MM.1S (cell line): ENCODE measurements around the gene CYP46A1.

Experiments
- EZH2 ChIP-seq: fragments of 300-600 bp; sonication (generic); optimal IDR thresholded peaks from 2 replicates; pipeline ENCODE3; 2017; ENCODE audit warnings: low read depth, mild to moderate bottlenecking, antibody characterized with exemption, low read length, mixed read lengths
- EZH2phosphoT487 ChIP-seq: fragments of 300-600 bp; sonication (generic); IDR thresholded peaks from 2 replicates; pipeline ENCODE4 v1.6.1; 2018; ENCODE audit warnings: antibody characterized with exemption, low read length
- TF ChIP-seq, protein P1 (sequence below): fragments of 300-600 bp; sonication (generic); IDR thresholded peaks from 2 replicates; pipeline ENCODE4 v1.5.1; 2016; ENCODE audit warnings: antibody characterized with exemption, low read length, mixed read lengths

DNA sequence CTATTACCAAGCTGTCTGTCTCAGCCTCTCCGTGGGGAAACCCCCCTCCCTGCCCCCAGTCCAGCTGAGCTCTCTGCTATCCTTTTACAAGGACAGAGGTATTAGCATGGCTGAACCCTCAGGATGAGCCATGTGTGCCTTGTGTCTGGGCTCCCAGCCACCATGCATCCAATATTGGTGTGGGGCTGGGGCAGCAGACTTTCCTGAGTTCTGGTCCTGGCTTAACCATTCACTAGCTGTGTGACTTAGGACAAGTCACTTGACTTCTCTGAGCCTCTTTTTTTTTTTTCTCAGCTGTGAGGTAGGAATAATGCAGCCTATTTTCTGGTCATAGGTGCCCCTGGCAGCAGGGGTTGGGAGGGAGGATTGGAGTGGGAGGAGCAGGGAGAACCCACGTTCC is 17.1 kb upstream of the CYP46A1 start:
- TF ChIP-seq, protein P1, sequence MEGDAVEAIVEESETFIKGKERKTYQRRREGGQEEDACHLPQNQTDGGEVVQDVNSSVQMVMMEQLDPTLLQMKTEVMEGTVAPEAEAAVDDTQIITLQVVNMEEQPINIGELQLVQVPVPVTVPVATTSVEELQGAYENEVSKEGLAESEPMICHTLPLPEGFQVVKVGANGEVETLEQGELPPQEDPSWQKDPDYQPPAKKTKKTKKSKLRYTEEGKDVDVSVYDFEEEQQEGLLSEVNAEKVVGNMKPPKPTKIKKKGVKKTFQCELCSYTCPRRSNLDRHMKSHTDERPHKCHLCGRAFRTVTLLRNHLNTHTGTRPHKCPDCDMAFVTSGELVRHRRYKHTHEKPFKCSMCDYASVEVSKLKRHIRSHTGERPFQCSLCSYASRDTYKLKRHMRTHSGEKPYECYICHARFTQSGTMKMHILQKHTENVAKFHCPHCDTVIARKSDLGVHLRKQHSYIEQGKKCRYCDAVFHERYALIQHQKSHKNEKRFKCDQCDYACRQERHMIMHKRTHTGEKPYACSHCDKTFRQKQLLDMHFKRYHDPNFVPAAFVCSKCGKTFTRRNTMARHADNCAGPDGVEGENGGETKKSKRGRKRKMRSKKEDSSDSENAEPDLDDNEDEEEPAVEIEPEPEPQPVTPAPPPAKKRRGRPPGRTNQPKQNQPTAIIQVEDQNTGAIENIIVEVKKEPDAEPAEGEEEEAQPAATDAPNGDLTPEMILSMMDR, result no peak
- TF ChIP-seq EZH2 (no peak), EZH2phosphoT487 (no peak)
